ELF-1 (cell line): ENCODE results near the gene MIGA2.

Source experiments
- DNase-seq: peaks from one replicate; pipeline ENCODE4 v3.0.0-alpha.2; 2016; ENCODE audit warnings: low read depth, low spot score

The MIGA2 gene

GRCh38 chr9:129073404-129073803 is 37.0 kb downstream of the MIGA2 start:
- DNase-seq: no peak

GRCh38 chr9:129074106-129074505 is 37.7 kb downstream of the MIGA2 start:
- no peak for DNase-seq

DNA sequence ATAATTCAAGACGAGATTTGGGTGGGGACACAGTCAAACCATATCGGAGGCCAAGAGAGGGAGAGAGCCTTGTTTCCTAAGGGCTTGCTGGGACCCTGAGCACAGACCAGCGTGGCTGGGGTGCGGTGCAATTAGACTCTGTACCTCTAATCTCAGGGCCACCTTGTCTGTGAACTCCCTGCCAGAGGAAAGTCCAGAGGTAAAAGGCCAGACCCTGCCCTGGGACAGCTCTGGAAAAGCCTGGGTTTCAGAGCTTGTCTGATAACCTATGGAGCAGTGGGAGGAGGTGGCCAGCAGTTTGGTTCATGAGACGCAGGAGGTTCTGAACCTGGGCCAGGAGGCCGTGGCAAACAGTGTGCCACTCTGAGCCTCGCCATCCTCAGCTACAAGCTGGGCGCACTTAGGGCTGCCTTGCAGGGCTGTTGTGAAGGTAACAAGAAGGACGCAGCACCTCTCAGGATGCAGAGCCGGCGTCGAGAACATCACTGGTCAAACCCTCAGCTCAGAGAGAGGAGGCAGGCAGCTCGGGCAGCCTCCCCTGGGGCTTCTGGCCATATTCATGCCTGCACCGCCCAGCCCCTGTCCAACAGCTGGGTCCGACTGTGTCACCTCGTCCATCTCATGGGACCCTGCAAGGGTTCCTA is 39.7 kb downstream of the MIGA2 start:
- no peak for DNase-seq

GRCh38 chr9:129076640-129077037 is 40.2 kb downstream of the MIGA2 start:
- DNase-seq: no peak

- no peak for DNase-seq
These were observed 40.8 kb downstream of the MIGA2 start for GRCh38 chr9:129077236-129077635.

- DNase-seq: no peak
These were observed 42.5 kb downstream of the MIGA2 start for GRCh38 chr9:129078691-129079503.

GRCh38 chr9:129079829-129080228 is 43.4 kb downstream of the MIGA2 start:
- no peak for DNase-seq

GRCh38 chr9:129080298-129080600 is 43.8 kb downstream of the MIGA2 start:
- no peak for DNase-seq

GRCh38 chr9:129080601-129081387 is 44.4 kb downstream of the MIGA2 start, which contains the start of gene DOLPP1:
TSS of gene DOLPP1 (plus strand) at chr9:129081111. CDS start at chr9:129081132, 21 bp downstream.
- DNase-seq: peak; percentile 100

- DNase-seq: no peak
These were observed 45.0 kb downstream of the MIGA2 start for GRCh38 chr9:129081388-129081904.

GRCh38 chr9:129084087-129084486 is 47.7 kb downstream of the MIGA2 start:
- no peak for DNase-seq

- DNase-seq: no peak
These were observed 52.8 kb downstream of the MIGA2 start for GRCh38 chr9:129089246-129089645.

DNA sequence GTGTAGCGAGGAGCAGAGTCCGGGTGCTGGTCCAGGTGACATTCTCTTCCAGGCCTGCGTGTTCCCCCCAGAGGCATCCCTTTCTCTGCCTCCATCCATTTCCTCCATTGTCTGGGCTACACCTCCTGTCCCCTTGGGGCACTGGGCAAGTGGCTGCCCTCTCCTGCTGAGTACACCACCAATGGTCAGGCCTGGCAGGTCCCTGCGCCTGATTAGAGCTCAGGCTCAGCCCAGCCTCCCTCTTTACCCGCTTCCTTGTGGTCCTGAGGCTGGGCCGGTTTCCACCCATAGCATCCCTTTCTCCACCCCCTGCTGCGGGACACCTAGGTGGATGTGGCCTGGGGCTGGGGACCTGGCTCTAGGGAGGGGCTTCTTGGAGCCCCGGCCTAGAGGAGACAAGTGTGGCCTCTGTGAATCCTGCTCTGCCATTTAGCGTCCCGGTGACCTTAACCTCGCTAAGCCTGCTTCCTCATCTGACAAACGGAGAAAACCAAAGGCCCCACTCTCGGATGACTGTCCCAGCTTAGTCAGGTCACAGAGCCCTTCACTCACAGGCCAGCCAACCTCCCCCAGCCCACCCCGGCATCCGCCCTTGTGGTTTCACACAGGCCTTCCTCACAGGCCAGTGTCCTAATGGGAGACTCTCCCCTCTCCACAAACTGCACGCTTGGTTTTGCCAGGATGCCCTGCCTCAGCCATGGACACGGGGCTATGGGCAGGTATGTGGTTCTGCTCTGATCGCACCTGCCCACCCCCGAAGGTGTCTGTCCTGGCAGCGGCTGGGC is 57.4 kb downstream of the MIGA2 start:
- peak; percentile 25 for DNase-seq

- DNase-seq: no peak
These were observed 58.2 kb downstream of the MIGA2 start for GRCh38 chr9:129094387-129095169.

DNA sequence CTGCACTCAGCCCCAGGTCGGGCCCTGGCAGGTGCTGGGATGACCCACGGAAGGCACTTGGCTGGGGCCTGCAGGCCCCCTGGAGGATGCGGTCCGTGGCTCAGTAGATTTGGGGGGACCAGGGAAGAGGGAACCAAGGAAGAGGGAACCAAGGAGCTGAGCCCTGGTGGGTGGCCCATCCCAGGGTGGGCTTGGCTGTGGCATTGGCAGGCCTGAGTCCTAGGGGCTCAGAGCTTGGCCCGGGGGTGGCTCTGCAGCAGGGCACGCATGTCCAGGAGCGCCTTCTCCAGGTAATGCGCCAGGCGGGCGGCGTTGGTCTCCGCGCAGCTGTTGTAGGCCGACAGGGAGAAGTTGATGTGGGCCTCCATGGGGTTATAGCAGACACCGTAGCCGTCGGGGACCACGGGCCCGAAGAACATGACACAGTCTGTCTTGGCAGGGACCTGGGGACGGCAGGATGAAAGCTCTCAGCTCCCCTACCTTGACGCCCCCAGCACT is 58.8 kb downstream of the MIGA2 start:
- no peak for DNase-seq

- no peak for DNase-seq
These were observed 59.5 kb downstream of the MIGA2 start for GRCh38 chr9:129095908-129096307.

DNA sequence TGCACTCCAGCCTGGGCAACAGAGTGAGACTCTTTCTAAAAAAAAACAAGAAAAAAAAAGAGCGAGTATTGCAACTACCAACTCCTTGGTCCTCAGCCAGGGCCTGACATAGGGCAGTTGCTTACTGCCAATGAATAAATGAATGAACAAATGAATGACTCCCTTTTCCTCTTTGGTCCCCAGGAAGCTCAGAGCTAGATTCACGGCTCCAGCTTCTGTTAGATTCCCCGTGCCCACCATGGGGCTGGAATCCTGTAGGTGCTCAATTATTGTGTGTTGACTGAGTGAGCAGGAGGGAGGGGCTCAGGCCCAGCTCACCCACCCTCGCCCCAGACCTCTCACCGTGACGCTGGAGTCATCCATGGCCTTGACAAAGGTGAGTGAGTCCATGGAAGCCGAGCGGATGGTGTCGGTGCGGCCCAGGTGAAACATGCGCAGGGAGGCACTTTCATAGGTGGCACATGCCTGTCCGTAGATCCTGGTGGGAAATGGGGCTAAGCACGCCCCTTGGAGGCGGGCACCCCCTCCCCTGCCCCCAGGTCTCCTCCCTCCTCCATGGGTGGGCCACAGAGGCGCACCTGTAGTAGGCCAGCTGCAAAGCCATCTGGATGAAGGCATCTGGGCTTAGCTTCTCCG is 61.4 kb downstream of the MIGA2 start:
- no peak for DNase-seq

DNA sequence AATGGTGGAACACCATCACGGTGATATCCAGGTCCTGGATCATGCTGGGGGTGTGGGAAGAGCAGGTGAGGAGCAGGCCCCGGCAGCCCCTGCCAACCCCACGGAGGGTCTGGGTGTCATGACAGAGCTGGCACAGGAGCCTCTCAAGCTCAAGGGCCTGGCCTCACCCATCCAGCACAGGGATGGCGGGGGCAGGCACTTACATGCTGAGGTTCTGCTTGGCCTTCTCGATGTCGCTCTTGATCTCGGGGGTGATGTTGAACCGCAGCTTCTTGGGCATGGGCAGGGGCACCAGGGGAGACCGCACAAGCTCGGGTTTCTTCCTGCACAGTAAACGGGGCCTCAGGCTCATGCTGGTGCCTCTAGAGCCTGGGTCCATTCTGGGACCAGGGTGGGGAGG is 61.9 kb downstream of the MIGA2 start:
- no peak for DNase-seq

DNA sequence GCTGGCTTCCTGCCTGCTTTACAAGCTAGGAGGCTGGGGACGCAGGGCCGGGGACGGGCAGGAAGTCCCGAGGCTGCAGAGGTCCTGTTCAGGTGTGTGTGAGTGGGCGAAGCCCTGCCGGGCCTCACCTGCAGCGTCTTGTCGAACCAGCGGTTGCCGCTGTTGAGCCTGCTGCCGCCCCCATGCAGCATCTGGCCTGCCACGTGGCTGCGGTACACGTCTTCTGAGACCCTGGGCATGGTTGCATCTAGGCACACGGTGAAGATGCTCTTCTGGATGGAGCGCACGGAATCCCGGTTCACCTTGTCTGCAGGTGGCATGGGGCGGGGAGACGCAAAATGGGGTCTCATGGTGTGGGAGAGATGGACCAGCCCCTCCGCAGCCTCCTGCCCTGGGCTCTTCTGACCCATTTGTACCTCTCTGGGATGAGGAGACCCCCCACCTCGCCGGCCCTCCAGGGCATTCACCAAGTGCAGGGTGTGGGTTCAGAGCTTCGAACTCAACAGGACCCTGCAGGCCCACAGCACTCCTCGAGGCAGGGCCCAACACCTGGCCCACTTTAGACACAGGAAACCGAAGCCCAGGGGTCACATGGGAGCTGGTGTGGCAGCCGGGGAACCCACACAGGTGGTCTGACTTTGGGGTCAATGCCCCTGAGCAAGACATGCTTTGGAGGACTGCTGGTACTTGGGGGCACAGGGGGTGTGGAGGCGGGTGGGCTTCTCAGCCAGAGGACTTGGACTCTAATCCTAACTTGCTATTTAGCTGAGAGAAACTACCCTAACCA is 64.2 kb downstream of the MIGA2 start:
- peak; percentile 49 for DNase-seq
